GM10248 (cell line): ENCODE measurements around the gene TTC21A.

Experiments used
- CTCF ChIA-PET: fragments of 300-600 bp; sonication (Branson Sonifier 250); formaldehyde crosslinking; extraction: SDS; loops from one replicate; lab custom pipeline; 2021; ENCODE audit warnings: antibody characterized with exemption; lab: Yijun Ruan, JAX
- POLR2A ChIA-PET: fragments of 350-650 bp; sonication (Branson Sonifier 250); formaldehyde crosslinking; extraction: SDS; loops from one replicate; lab custom pipeline; 2020; ENCODE audit warnings: antibody characterized with exemption; lab: Yijun Ruan, JAX
- DNase-seq: peaks from one replicate; pipeline ENCODE4 v3.0.0; 2012; ENCODE audit errors: extremely low spot score
- TF ChIP-seq, protein P1 (sequence below): IDR thresholded peaks from 2 replicates; pipeline ENCODE4 v1.5.1; 2012; ENCODE audit warnings: mild to moderate bottlenecking, low read depth; ENCODE audit errors: extremely low read depth, missing control alignments, control extremely low read depth

The TTC21A gene

DNA sequence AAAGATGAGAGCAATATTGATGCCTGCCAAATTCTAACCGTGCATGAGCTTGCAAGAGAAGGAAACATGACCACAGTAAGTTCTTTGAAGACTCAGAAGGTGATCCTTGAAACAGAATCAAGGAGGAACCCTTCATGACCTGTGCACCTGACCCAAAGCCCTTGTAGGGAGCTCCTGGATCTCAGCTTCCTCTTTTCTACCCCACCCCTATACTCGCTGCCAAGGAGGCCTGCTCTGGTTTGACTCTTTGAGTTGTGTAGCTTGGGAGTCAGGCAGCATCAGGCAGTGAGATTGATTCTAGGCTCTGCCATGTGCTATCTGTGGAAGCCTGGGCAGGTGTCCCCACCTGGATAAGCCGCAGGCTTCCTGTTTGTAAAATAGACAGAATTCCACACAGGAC, 10.6 kb downstream of the TTC21A start:
- TF ChIP-seq, protein P1, sequence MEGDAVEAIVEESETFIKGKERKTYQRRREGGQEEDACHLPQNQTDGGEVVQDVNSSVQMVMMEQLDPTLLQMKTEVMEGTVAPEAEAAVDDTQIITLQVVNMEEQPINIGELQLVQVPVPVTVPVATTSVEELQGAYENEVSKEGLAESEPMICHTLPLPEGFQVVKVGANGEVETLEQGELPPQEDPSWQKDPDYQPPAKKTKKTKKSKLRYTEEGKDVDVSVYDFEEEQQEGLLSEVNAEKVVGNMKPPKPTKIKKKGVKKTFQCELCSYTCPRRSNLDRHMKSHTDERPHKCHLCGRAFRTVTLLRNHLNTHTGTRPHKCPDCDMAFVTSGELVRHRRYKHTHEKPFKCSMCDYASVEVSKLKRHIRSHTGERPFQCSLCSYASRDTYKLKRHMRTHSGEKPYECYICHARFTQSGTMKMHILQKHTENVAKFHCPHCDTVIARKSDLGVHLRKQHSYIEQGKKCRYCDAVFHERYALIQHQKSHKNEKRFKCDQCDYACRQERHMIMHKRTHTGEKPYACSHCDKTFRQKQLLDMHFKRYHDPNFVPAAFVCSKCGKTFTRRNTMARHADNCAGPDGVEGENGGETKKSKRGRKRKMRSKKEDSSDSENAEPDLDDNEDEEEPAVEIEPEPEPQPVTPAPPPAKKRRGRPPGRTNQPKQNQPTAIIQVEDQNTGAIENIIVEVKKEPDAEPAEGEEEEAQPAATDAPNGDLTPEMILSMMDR, result no peak
- CTCF ChIA-PET, result interaction anchor here (0.8 to 18.6 kb wide), 6 partner anchors 9 to 172 kb away, joined by 3 to 178 read pairs (median 3); no protein-coding TSS in a partner anchor
- DNase-seq, result no peak
- POLR2A ChIA-PET, result no interaction called here

DNA sequence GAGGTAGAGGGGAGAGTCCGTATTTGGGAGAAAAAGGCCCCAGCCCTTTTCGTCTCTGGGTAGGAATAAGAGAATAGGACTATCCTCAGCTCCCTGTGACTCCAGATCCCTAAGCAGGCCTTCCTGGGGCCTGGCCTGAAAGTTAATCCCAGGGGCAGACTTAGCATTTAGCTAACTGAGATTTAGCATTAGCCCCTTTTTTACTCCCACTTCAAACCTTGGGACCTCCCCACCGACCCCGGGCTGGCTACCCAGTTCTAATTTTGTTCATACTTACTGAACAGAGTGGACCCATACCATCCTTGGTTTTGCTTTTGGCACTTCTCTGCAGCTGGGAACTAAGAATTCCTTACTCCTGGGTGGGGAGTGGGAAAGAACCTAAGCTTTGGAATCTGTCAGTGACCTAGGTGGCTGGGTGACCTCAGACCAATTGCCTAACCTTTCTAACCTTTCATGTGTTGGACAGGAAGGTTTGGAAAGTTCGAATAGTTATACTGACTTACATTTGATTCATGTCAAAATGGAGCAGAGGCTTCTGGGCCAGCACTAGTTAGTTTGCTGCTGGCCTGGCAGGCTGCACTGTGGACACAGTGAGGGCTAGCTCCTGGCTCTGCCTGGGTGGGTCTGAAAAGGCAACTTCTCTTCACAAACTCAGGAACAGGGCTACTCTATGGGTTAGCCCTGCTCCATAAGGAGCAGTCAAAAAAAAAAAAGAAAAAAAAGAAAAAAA, 11.6 kb downstream of the TTC21A start:
- DNase-seq, result no peak
- ChIA-PET POLR2A (no interaction called here), CTCF (interaction anchor here (0.7 to 18.6 kb wide), 4 partner anchors 8 to 171 kb away, joined by 3 to 178 read pairs (median 10); no protein-coding TSS in a partner anchor)
- TF ChIP-seq, protein P1, result no peak

DNA sequence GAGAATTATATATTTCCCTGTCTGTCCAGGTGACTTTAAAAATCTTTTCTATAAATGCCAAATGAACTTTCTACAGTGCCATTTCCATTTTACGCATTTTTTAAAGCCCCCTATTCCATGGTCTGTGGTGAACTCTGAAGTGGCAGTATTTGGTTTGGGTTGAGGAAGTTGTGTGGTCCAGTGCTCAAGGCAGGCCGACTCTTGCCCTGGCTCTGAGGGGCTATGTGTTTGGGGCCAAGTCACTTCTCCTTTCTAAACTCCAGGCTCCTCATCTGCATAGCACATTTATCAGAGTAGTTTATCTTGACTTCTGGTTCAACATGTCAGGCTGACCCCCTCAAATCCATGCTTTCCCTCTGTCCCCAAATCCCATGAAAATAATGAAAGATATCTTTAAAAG, 14.1 kb downstream of the TTC21A start:
- DNase-seq, result no peak
- ChIA-PET POLR2A (no interaction called here), CTCF (interaction anchor here (1.9 to 18.6 kb wide), 2 partner anchors 12 to 169 kb away, joined by 5 to 178 read pairs; no protein-coding TSS in a partner anchor)
- TF ChIP-seq, protein P1, result no peak

DNA sequence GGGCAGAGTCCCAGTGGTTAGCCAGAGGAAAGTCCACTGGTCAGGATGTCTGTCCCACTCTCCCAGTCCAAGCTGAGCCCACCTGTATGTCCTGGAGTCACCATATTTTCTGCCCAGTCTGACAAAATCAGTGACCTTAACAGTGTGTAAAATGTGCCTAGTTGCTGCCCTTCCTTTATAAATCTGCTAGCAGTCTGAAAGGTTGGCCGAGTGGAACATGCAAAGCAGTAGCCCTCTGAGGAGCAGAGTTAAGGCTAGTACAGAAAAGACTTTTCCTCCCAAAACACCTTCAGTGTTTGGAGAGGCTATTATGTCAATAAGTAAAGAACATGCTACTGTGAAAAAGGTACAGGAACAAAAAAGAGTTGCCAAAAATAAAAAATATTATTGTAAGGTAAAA, 15.3 kb downstream of the TTC21A start:
- ChIA-PET POLR2A (no interaction called here), CTCF (interaction anchor here (1.6 to 18.6 kb wide), 2 partner anchors 21 to 168 kb away, joined by 3 to 178 read pairs; no protein-coding TSS in a partner anchor)
- no peak for DNase-seq
- TF ChIP-seq, protein P1, result no peak

DNA sequence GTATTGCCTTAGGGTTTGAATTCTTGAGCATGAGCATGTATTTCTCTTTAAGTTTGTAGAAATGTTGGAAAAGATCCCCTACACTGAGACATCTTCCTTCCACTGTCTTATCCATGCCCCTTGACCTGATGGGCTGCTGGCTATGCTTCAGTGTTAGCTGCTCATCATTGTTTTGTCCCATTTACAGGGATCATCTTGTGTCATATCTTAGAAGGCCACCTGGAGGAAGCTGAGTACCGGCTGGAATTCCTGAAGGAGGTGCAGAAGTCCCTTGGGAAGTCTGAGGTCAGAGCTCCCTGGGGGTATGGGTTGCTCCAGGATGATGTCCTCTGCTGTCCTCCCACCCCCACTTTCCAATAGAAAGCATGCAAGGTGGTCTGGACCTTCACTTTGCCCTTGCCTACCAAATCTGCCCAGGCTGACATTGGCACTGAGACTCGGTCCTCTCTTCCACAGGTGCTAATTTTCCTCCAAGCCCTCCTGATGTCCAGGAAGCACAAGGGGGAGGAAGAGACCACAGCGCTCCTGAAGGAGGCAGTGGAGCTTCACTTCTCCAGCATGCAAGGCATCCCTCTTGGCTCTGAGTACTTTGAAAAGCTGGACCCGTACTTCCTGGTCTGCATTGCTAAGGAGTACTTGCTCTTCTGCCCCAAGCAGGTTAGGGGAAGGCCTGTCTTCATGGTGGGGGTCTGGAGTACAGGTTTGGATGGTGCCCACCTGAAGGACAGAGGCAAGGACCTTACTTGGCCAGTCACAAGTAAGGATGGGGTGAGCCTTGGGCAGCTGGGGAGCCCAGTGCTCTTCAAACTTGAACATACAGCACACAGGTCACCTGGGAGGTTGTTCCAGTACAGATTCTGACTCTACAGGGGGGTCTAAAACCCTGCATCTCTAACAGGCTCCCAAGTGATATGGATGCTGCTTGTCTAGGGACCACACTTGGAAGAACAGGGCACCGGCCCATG, 17.7 kb downstream of the TTC21A start:
- TF ChIP-seq, protein P1, result no peak
- CTCF ChIA-PET, result interaction anchor here (0.8 to 18.6 kb wide), 14 partner anchors 7 to 222 kb away, joined by 3 to 178 read pairs (median 4); partner anchors contain the start of genes GORASP1 and TTC21A

GRCh38 chr3:39125841-39126500, 18.5 kb downstream of the TTC21A start:
- ChIA-PET CTCF (interaction anchor here (0.7 to 18.6 kb wide), 23 partner anchors 8 to 373 kb away, joined by 3 to 178 read pairs (median 5); partner anchors contain the start of genes GORASP1, TTC21A and XIRP1), POLR2A (interaction anchor here (0.5 to 1.9 kb wide), 6 partner anchors 9 to 284 kb away, joined by 3 to 12 read pairs (median 4); no protein-coding TSS in a partner anchor)
- TF ChIP-seq, protein P1, result no peak
- no peak for DNase-seq

More for the DNA sequence above, 17.7 kb downstream of the TTC21A start:
- DNase-seq, result no peak
- POLR2A ChIA-PET, result interaction anchor here (0.5 to 1.1 kb wide), 3 partner anchors 10 to 53 kb away, joined by 3 to 12 read pairs (median 4); no protein-coding TSS in a partner anchor
